Stimulated activated CD8-positive, alpha-beta memory T cell treated with anti-CD3 and anti-CD28 coated beads, Interleukin-4, amount 100 ng/mL, for 1 hour (primary cell): ENCODE measurements around the gene EIF4G1.
A peak's percentile ranks its signal among the peaks of the same experiment; 100 is the strongest.

Source experiments
- DNase-seq, 2 donors: peaks; one replicate each; pipeline ENCODE4 v3.0.0-alpha.2; 2020; ENCODE audit warnings: low read depth in 2 of 2, low spot score in 1 of 2

The EIF4G1 gene

DNA sequence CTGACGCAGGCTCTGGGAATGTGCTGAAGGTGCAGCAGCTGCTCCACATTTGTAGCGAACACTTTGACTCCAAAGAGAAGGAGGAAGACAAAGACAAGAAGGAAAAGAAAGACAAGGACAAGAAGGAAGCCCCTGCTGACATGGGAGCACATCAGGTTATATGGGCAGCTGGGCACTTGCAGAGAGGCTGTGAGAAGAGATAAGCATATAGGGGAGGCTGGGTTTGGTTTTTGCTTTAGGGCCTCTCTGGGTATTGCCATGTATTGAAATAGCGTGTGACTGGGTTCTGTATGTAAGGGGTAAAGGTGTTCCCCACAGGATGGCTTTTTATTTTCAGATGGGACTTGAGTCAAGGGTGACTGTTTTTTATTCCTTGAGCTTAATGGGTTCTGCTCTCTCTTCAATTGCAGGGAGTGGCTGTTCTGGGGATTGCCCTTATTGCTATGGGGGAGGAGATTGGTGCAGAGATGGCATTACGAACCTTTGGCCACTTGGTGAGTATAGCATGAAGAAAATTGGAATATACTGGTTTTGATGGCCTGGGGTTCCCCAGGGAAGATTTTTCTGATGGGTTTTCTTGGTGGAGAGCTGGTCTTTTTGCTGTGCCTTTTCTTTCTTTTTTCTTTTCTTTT lies 7.9 kb upstream of the EIF4G1 start:
- no peak for DNase-seq

DNA sequence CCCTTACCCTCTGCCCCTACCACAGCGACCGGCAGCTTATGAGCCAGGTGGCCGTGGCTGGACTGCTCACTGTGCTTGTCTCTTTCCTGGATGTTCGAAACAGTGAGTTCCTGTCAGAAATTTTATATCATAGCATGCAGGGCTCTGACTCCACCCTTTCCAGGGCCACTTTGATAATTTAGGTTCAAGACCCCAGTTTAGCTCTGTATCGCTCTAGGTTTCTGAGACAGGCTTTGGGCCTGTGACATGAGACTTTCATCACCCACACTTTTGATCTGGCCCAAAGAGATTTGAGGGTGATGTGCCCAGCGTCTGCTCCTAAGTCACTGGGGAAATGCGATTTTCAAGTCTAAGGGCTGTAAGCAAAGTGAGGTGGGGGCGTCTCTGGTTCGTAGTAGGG lies 6.5 kb upstream of the EIF4G1 start:
- DNase-seq: no peak

DNA sequence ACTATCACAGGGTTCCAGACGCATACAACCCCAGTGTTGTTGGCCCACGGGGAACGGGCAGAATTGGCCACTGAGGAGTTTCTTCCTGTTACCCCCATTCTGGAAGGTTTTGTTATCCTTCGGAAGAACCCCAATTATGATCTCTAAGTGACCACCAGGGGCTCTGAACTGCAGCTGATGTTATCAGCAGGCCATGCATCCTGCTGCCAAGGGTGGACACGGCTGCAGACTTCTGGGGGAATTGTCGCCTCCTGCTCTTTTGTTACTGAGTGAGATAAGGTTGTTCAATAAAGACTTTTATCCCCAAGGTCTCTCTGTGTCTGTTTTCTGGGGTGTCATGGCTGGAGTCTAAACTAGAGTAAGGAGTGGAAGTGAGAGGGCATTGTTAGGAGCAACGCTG lies 5.7 kb upstream of the EIF4G1 start:
- no peak for DNase-seq

DNA sequence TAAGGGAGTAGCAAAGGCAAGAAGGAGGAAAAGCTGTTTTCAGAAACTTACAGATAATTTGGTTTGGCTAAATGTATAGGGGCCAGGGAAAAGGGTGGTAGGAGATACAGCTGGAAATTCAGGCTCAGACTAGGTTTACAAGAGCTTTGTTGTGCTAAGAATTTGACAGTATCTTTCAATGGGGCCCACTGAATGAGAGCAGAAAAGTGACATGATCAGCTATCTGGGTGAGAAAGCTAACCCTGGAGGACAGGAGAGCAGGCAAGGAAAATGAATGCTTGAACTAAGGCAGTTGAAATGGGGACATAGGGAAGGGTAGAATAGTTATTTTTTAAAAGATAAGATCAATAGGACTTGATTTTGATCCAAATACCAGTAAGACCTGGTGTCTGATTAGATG lies 2.8 kb upstream of the EIF4G1 start:
- no peak for DNase-seq

DNA sequence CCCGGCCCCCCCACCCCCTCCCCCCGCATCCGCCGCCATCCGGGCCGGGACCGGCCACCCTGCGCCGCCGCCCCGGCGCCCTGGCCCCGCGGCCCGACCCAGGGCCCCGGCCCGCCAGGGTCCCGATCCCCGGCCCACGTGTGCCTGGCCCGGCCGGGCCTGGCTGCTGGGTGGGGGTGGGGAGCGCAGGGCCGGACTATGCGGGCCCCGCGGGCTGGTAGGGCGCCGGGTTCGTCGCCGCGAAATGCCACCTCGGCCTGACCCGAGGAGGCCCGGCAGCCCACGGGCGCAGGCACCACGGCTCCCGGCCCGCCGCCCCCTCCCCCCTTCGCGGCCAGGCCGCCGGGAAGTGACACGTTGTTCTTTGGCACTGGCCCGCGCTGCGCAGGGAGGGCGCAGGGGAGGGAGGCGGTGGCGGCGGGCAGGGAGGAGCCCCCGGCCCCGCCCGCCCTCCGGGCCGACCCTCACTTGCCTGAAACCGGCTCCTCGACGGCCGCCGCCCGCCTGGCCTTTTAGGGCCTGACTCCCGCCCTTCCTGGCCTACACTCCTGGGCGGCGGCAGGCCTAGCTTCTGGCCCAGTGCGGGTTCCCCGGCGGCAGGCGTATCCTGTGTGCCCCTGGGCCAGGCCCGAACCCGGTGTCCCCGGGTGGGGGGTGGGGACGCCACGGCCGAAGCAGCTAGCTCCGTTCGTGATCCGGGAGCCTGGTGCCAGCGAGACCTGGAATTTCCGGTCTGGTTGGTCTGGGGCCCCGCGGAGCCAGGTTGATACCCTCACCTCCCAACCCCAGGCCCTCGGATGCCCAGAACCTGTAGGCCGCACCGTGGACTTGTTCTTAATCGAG lies 515 bp downstream of the EIF4G1 start:
- DNase-seq: peak in 1 of 2 donors; percentile 45

DNA sequence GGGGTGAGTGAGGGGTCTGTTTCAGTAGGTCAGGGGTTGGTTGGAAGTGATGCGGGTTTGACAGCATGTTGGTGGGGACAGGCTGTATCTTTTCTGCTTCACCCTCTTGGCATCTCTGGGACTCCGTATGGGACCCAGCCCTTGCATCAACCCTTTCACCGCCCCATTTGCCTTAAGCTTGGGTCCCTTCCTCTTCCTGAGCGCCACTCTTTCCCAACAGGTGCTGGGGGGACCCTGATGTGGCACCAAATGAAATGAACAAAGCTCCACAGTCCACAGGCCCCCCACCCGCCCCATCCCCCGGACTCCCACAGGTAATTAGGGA lies 1.1 kb downstream of the EIF4G1 start:
- DNase-seq: no peak

DNA sequence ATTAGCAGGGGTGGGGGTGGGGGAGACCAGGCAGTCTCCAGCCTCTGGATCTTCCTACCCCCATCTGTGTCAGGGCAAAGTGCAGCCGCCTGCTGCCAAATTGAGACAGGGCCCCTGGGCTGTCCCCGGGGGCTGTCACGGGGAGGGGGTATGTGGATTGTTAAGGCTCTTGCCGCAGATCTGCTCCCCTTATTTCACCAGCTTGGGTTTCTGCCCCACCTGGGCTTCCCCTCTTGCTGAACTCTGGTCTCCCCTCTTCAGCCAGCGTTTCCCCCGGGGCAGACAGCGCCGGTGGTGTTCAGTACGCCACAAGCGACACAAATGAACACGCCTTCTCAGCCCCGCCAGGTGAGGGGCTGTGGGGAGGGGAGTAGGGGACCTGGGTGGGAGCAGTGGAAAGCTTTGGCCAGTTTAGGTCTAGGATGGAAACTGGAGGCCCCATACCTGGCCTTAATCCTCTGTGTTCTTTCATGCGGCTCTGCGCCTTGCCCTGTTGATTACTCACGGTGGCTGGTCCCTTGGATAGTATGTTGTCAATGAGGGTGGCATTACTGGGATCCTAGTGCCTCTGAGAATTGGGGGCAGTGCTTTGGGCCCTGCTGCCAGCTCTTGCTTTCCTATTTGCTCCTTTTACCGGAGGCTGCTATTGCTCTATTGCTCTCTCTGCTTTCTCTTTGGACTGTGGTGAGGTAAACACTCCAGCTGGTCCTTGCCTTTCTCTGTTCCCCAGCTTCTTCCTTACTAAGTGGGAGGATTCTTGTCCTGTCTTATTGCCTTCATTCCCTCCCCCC lies 1.7 kb downstream of the EIF4G1 start:
- no peak for DNase-seq

DNA sequence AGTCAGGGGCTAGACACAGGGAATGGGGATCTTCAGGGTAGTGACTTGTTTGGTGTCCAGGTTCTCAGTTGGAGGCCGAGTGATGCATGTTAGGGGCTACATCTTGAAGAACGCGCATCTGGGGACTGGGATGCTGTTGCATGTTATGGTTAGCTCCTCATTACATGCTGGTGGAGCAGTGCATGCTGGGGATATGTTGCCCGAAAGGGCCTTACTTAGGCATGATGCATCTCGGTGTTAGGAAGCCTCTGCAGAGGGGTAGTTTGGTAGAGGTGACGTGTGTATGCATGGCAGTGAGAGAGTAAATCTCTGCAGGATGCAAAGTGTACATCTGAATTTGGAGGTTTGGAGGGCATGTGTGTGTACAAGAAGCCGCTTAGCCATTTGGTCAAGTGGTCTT lies 2.4 kb downstream of the EIF4G1 start:
- no peak for DNase-seq

DNA sequence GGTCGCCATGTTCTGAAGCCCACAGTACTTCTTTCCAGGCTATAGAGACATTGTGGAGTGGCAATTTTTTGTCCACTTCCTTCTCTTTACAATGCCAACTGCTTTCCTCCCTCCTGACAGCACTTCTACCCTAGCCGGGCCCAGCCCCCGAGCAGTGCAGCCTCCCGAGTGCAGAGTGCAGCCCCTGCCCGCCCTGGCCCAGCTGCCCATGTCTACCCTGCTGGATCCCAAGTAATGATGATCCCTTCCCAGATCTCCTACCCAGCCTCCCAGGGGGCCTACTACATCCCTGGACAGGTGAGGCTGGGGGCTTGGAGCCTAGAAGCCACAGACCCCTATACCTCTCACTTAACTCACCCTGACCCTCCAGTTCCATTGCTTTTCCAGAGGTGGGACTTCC lies 2.8 kb downstream of the EIF4G1 start:
- DNase-seq: no peak

DNA sequence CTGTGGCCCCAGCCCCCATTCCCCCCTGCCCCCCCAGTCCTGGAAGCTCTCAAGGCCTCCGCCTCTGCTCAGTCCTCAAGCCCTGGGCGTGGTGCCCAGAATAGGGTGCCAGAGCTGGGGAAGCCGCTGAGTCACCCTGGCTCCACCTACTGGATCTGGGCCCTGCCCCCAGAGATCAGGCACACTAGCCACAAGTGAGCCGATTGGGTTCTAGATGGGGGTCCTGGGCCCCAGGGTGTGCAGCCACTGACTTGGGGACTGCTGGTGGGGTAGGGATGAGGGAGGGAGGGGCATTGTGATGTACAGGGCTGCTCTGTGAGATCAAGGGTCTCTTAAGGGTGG lies 5.7 kb downstream of the EIF4G1 start:
- no peak for DNase-seq

DNA sequence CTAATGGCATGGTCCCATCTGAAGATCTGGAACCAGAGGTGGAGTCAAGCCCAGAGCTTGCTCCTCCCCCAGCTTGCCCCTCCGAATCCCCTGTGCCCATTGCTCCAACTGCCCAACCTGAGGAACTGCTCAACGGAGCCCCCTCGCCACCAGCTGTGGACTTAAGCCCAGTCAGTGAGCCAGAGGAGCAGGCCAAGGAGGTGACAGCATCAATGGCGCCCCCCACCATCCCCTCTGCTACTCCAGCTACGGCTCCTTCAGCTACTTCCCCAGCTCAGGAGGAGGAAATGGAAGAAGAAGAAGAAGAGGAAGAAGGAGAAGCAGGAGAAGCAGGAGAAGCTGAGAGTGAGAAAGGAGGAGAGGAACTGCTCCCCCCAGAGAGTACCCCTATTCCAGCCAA lies 7.3 kb downstream of the EIF4G1 start:
- no peak for DNase-seq

DNA sequence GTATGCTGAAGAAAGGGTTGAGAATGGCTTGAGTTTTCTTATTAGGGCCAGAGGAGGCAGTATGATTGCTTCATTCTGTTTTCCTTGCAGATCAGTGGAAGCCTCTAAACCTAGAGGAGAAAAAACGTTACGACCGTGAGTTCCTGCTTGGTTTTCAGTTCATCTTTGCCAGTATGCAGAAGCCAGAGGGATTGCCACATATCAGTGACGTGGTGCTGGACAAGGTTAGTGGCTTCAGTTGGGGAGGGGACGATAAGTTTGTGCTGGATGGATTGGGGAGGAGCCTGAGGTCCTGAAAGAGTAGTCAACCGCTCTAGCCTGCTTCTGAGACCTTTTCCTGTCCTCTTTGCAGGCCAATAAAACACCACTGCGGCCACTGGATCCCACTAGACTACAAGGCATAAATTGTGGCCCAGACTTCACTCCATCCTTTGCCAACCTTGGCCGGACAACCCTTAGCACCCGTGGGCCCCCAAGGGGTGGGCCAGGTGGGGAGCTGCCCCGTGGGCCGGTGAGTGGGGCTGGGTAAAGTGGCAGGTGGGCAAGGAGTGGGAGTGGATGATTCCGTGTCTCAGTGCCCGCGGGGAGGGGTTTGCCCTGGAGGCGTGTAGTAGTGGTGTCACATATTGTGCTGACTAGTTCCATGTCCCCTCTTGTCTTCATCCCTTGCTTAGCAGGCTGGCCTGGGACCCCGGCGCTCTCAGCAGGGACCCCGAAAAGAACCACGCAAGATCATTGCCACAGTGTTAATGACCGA lies 8.5 kb downstream of the EIF4G1 start:
- DNase-seq: no peak

DNA sequence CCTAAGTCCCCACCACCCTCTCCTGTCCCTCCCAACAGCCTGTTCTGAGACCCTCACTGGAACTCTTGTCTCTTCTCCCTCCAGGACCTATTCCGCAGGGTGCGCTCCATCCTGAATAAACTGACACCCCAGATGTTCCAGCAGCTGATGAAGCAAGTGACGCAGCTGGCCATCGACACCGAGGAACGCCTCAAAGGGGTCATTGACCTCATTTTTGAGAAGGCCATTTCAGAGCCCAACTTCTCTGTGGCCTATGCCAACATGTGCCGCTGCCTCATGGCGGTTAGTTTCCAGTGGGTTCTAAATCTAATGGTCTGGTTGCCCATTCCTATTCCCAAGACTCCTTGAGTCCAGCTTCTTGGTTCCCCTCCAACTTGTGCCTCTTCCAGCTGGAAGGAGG lies 9.3 kb downstream of the EIF4G1 start:
- no peak for DNase-seq

DNA sequence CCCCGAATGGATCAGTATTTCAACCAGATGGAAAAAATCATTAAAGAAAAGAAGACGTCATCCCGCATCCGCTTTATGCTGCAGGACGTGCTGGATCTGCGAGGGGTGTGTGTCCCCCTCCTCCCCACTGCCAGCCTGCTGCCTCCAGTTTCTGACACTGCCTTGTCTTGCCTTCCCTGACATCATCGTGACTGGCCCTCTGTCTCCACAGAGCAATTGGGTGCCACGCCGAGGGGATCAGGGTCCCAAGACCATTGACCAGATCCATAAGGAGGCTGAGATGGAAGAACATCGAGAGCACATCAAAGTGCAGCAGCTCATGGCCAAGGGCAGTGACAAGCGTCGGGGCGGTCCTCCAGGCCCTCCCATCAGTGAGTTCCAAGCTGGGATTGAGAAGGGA lies 10.9 kb downstream of the EIF4G1 start:
- DNase-seq: no peak

DNA sequence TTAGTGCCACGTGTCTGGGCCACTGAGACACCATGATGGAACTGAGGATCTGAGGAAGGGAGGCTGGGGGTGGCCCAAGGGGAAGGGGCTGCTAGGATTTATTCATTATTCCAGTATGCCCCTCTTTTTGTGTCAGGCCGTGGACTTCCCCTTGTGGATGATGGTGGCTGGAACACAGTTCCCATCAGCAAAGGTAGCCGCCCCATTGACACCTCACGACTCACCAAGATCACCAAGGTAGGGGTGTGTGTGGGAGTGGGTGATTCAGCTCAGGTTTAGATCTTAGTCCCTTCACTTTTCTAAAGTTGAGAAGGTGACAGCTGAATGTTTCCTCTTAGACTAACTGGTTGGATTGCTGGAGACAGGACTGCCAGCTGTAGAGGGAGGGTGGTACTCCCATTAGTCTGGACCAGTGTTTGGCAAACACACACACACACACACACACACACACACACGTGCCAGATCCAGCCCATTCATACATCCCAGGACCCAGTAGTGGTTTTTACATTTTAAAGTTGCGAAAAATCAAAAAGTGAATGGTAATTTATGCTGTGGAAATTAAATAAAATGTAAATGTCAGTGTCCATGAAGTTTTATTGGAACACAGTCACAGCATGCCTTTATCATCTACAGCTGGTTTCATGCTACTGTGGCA lies 11.4 kb downstream of the EIF4G1 start:
- no peak for DNase-seq

DNA sequence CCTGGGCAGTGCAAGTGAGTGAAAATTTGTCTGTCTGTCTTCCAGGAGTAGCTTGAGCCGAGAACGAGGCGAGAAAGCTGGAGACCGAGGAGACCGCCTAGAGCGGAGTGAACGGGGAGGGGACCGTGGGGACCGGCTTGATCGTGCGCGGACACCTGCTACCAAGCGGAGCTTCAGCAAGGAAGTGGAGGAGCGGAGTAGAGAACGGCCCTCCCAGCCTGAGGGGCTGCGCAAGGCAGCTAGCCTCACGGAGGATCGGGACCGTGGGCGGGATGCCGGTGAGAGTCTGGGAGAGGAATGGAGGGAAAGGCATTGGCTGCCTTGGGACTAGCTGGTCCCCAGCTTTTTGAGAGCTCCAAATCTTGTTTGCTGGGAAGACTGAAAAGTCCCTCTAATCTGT lies 12.8 kb downstream of the EIF4G1 start:
- DNase-seq: no peak

DNA sequence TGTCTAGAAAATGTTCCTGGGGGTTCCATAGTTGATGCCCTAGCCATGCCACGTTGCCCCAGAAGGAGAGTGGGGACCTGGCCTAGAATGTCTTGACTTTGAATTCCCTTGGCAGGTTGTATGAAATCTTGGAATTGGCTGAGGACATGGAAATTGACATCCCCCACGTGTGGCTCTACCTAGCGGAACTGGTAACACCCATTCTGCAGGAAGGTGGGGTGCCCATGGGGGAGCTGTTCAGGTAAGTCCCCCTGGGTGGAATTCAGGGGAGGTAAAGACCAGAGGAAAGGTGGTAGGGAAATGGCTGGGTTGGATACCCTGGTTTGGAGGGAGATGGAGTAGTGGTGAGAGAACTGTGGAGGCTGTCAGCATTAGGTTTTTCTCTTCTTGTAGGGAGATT lies 14.1 kb downstream of the EIF4G1 start:
- DNase-seq: no peak

DNA sequence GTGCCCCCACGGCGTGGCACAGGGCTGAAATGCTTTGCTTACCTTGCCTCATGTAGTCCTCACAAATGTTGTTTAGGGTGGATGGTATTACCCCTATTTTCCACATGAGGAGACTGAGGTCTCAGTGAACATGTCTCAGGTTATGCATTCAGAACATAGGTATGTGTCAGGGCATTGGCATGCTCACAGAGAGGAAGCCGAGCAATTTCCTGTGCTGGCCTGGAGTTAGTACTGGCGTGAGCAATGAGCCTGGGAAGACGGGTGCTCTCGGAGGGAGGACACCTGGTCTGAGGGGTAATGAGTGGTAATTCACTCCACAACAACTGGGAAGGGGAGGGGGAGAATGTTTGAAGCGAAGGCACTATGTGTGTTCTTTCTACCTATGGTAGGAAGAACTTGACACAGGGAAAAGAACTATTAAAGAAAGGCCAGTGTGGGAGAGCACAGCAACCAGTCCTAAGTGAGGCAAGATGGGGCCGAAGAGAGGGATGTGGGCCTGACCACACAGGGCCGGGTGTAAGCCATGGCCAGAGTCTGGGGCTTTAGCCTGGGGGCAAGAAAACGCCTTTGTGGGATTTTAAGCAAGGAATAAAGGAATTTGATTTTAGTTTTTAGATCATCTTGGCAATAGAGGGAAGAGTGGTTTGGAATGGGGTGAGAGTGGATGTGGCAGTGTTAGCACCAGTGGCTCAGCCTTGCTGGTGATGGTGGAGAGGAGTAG lies 18.1 kb downstream of the EIF4G1 start:
- DNase-seq: no peak

DNA sequence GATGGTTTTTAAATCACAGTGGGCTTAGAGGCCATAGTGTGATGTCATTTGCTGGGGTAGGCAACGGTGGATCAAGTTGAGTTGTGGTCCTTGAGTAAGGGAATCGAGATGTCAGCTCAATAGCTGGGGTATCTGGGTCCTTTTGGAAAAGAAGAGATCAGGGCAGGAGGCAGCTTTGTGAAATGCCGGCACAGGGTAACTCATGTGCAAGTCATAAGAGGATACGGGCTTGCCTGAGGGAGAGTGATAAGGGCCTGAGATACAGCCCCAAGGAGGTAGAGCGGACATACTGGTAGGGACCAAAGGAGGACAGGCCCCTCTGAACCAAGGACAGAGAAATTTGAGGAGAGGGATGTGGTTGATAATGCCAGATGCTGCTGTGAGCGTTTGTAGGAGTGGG lies 18.8 kb downstream of the EIF4G1 start:
- no peak for DNase-seq

DNA sequence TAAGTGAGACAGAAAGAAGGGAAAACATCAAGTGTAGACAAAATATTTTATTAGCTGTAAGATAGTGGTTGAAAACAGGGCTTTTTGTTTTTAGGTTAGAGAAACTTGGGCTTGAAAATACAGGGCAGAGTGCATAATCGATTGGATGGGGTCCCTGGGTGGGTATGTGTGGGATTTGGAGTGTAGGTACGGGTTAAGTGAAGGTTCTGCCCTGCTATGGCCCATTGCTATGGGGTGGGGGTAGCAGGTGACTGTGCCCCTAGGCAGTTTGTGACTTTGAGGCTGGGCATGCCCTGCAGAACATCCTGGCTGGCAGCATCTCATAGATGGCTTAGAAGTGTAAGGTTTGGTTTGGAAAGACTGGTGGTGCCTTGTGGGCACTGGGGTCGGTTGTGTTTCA lies 19.3 kb downstream of the EIF4G1 start:
- DNase-seq: no peak
